ENCODE data around the gene TNFRSF21. TPM values are rescaled to one million over a fixed set of nuclear protein-coding genes. Genes with fewer than 3 reads are reported as not detected.
"Not testable (repeated sequence)": the region's sequence is repeated elsewhere in the genome, so short reads cannot be mapped to it uniquely, and the experiment has no call there.

TNFRSF21 gene
- total RNA-seq, 1 donor from 2014 or later, result 1.8 TPM

DNA sequence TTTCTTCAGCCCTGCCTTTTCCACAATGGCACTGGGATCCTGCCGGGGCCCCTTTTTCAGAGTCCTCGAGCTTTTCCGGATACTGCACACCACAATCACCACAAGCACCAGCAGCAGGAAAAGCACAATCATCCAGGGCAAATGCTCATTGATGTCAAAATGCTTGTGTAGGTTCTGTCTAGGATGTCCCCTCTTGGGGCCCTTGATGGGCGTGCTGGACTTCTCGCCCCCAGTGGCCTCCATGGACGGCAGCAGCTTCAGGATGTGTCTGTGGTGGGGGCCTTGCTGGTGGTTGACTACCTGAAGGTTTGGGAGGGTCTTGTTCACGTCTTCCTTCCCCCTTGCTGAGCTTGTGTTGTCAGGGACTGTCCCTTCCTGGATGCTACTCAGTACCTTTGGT lies 25.7 kb downstream of the TNFRSF21 start:
- no peaks in the 10 kb centered on the region for H3K27me3 ChIP-seq
- DNase-seq (ENCODE audit: low spot score in 2 of 2), result no peak

DNA sequence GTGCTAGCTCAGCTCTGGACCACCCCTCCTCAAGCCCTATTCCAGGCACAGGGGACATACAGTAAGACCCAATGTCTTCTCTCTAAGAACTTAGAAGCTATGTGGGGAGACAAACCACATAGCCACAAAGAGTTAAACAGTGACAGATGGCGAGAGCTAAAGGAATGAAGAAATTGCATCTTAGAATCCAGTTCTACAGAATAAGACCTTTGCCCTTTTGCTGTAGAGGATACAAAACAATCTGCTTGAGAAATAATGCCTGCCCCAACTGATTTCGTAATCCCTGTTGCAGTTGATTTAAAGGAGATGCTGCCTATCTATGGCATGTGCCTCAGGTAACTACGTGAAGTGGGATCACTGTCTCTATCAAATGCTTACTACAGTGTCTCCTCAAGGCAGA lies 31.2 kb downstream of the TNFRSF21 start:
- no peak for TF ChIP-seq CTCF (IDR thresholded peaks at IDR 0.05)
- Histone ChIP-seq H3K27me3 (no peaks in the 10 kb centered on the region), H3K9me3 (no peaks in the 10 kb centered on the region), H3K27ac (no peak overlapping the region), H3K4me1 (no peaks in the 10 kb centered on the region), H3K4me3 (no peak overlapping the region), H3K36me3 (no peaks in the 10 kb centered on the region)
- no peak for DNase-seq (ENCODE audit: low spot score in 2 of 2)
- intact Hi-C loops (cut with DNase I), result no loop called here

More for the DNA sequence above, 25.7 kb downstream of the TNFRSF21 start:
- Histone ChIP-seq H3K4me1 (no peaks in the 10 kb centered on the region), H3K36me3 (no peaks in the 10 kb centered on the region), H3K9me3 (no peaks in the 10 kb centered on the region), H3K27ac (no peak overlapping the region), H3K4me3 (no peak overlapping the region)
- TF ChIP-seq CTCF (IDR thresholded peaks at IDR 0.05), result no peak
- intact Hi-C loops (cut with DNase I), result no loop called here

- Histone ChIP-seq H3K4me1 (no peaks in the 10 kb centered on the region), H3K4me3 (no peak overlapping the region), H3K9me3 (no peaks in the 10 kb centered on the region), H3K36me3 (no peaks in the 10 kb centered on the region), H3K27ac (no peak overlapping the region), H3K27me3 (no peaks in the 10 kb centered on the region)
- no peak for TF ChIP-seq CTCF (IDR thresholded peaks at IDR 0.05)
- DNase-seq (ENCODE audit: low spot score in 2 of 2), result no peak
- intact Hi-C loops (cut with DNase I), result no loop called here
Measured at GRCh38 chr6:47277702-47278101, 32.0 kb downstream of the TNFRSF21 start.

- no peak for DNase-seq (ENCODE audit: low spot score in 2 of 2)
- Histone ChIP-seq H3K9me3 (no peaks in the 10 kb centered on the region), H3K4me3 (no peak overlapping the region), H3K4me1 (no peaks in the 10 kb centered on the region), H3K27me3 (no peaks in the 10 kb centered on the region), H3K36me3 (no peaks in the 10 kb centered on the region), H3K27ac (no peak overlapping the region)
- TF ChIP-seq CTCF (IDR thresholded peaks at IDR 0.05), result no peak
- intact Hi-C loops (cut with DNase I), result no loop called here
Measured at GRCh38 chr6:47276377-47276776, 33.3 kb downstream of the TNFRSF21 start.

- Histone ChIP-seq H3K27me3 (no peaks in the 10 kb centered on the region), H3K9me3 (no peaks in the 10 kb centered on the region), H3K27ac (no peak overlapping the region), H3K36me3 (no peaks in the 10 kb centered on the region), H3K4me1 (no peaks in the 10 kb centered on the region), H3K4me3 (no peak overlapping the region)
- no peak for DNase-seq (ENCODE audit: low spot score in 2 of 2)
- intact Hi-C loops (cut with DNase I), result no loop called here
- TF ChIP-seq CTCF (IDR thresholded peaks at IDR 0.05), result no peak
Measured at GRCh38 chr6:47275640-47276039, 34.1 kb downstream of the TNFRSF21 start.

DNA sequence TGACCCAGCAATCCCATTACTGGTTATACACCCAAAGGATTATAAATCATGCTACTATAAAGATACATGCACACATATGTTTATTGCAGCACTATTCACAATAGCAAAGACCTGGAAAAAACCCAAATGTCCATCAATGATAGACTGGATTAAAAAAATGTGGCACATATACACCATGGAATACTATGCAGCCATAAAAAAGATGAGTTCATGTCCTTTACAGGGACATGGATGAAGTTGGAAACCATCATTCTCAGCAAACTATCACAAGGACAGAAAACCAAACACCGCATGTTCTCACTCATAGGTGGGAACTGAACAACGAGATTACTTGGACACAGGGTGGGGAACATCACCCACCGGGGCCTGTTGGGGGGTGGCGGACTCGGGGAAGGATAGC lies 34.6 kb downstream of the TNFRSF21 start:
- H3K4me3 ChIP-seq; H3K4me1 ChIP-seq; intact Hi-C loops (cut with DNase I); H3K27ac ChIP-seq; DNase-seq (ENCODE audit: low spot score in 2 of 2); H3K9me3 ChIP-seq; H3K36me3 ChIP-seq; H3K27me3 ChIP-seq: not testable (repeated sequence)

Measured in ascending aorta (tissue), 2 donors.